Cardiac fibroblast (primary cell): ENCODE results near the gene KRT79.

Experiments used
- DNase-seq, 2 donors: peaks; one replicate each; pipeline versions ENCODE4 v3.0.0 to v3.0.0-alpha.2; 2010; ENCODE audit warnings: low read depth in 2 of 2
- H3K4me3 ChIP-seq, 2 donors: replicated peaks in 1 of 2; 1 replicate in 1 of 2; 2 replicates in 1 of 2; pipeline ENCODE4 v1.5.1; 2011; ENCODE audit warnings: low read depth in 2 of 2, low read length in 2 of 2, mild to moderate bottlenecking in 2 of 2, moderate library complexity in 1 of 2
- TF ChIP-seq, protein P1 (sequence below): IDR thresholded peaks from one replicate; pipeline ENCODE4 v1.5.1; 2011; ENCODE audit warnings: low read depth, mild to moderate bottlenecking, low read length, inconsistent platforms

Gene KRT79

GRCh38 chr12:52874573-52875435, 40.7 kb upstream of the KRT79 start:
- peak; percentile 30 to 48 for DNase-seq
- peak overlapping the region in 1 of 2 donors; percentile 8 for H3K4me3 ChIP-seq
- TF ChIP-seq, protein P1, sequence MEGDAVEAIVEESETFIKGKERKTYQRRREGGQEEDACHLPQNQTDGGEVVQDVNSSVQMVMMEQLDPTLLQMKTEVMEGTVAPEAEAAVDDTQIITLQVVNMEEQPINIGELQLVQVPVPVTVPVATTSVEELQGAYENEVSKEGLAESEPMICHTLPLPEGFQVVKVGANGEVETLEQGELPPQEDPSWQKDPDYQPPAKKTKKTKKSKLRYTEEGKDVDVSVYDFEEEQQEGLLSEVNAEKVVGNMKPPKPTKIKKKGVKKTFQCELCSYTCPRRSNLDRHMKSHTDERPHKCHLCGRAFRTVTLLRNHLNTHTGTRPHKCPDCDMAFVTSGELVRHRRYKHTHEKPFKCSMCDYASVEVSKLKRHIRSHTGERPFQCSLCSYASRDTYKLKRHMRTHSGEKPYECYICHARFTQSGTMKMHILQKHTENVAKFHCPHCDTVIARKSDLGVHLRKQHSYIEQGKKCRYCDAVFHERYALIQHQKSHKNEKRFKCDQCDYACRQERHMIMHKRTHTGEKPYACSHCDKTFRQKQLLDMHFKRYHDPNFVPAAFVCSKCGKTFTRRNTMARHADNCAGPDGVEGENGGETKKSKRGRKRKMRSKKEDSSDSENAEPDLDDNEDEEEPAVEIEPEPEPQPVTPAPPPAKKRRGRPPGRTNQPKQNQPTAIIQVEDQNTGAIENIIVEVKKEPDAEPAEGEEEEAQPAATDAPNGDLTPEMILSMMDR: no peak

GRCh38 chr12:52873832-52874572, 39.9 kb upstream of the KRT79 start:
- peak overlapping the region; percentile 32 to 40 for H3K4me3 ChIP-seq
- peak; percentile 93 to 94 for DNase-seq
- TF ChIP-seq, protein P1: no peak

GRCh38 chr12:52873513-52873831, 39.4 kb upstream of the KRT79 start:
- DNase-seq: no peak
- TF ChIP-seq, protein P1: no peak

DNA sequence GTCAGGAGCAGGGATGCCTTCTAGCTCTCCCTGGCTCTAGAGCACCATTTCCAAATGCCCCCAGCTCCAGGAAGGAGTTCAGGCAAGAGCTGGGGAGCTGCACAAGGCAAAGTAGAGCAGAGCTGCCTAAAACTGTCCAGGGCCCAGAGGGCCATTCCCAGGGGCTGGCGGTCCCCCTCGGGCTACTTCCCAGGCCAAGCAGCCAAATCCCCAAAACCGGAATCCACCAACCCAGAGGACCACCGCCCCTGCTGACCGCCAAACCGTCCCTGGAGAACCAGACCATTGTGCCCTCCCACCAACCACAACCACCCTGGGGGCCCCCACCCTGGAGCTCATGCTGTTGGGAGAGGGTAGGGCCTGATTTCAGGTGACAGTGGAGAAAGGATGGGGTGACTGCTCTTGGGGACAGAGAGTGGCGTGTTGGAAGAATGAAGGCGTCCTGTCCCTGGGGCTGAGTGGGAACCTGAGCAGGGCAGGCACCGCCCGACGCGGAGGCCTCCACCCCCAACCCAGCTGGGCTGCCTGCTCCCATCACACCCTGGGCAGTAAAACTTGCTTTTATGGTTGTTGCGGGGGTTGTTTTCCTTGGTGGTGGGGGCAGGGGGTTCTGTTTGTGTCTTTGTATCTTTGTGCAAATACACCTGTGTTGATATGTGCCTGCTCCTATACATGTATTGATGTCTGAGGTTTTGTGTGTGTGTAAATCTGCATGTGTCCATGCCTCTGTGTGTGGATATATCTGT, 38.7 kb upstream of the KRT79 start:
- TF ChIP-seq, protein P1: no peak
- no peak for DNase-seq
- H3K4me3 ChIP-seq: no peak overlapping the region

More at GRCh38 chr12:52873513-52873831, 39.4 kb upstream of the KRT79 start:
- H3K4me3 ChIP-seq: no peak overlapping the region

DNA sequence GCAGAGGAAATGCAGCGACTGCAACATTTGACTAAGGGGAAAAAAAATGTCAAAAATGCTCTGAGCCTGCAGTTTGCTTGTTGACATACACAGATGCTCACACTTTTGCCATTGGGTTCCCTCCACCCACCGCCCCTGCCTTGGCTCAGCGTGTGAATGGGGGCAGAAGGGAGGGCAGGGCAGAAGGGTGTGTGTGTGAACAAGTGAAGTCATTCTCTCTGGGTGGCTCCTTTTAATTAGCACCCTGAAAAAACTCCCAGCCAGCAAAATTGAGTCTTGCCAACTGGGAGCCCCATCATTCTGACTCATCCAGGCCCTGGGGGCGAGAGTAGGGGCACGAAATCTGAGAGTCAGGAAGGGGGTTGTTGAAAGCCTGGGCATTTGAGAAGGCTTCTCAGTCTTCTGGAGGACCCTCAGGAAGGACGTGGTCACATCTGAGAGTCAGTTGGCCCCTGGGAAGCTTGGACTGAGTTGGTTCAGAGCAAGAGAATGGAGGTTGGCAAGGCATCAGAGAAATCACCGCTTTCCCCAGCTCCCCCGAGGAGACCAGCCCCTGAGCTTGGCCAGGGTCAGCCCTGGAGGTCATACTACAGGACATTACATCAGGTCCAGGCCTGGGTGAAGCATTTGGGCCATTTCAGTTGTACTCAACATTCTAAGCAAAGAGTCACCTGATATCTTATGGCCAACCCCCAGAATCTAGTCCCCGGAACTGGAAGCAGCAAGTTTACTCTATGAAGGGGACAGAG, 37.4 kb upstream of the KRT79 start:
- no peak overlapping the region for H3K4me3 ChIP-seq
- TF ChIP-seq, protein P1: no peak
- peak; percentile 83 to 89 for DNase-seq
